Neuronal stem cell (in vitro differentiated cells): Measurements from ENCODE around the gene BCAS3.

Experiments used
- DNase-seq: peaks from one replicate; pipeline ENCODE4 v3.0.0-alpha.2; 2013; ENCODE audit warnings: low spot score
- H2AFZ ChIP-seq: one replicate; pipeline ENCODE4 v1.6.1; 2013; ENCODE audit warnings: mild to moderate bottlenecking, low read length, inconsistent platforms
- H2AK5ac ChIP-seq: 2 replicates; pipeline ENCODE4 v1.6.1; 2013; ENCODE audit warnings: low read depth, mild to moderate bottlenecking, inconsistent platforms, low read length, moderate library complexity, mixed read lengths
- H2BK120ac ChIP-seq: 2 replicates; pipeline ENCODE4 v1.6.1; 2013; ENCODE audit warnings: low read depth, mild to moderate bottlenecking, inconsistent platforms, low read length, moderate library complexity, mixed read lengths
- H2BK12ac ChIP-seq: one replicate; pipeline ENCODE4 v1.6.1; 2013; ENCODE audit warnings: low read length, inconsistent platforms
- H2BK15ac ChIP-seq: 2 replicates; pipeline ENCODE4 v1.6.1; 2013; ENCODE audit warnings: mild to moderate bottlenecking, low read length, inconsistent platforms, mixed read lengths
- H2BK5ac ChIP-seq: one replicate; pipeline ENCODE4 v1.6.1; 2013; ENCODE audit warnings: inconsistent platforms, mild to moderate bottlenecking, low read length, moderate library complexity
- H3K14ac ChIP-seq: one replicate; pipeline ENCODE4 v1.6.1; 2013; ENCODE audit warnings: low read length, inconsistent platforms
- H3K18ac ChIP-seq: 2 replicates; pipeline ENCODE4 v1.6.1; 2013; ENCODE audit warnings: low read length, inconsistent platforms
- H3K23ac ChIP-seq: 2 replicates; pipeline ENCODE4 v1.6.1; 2013; ENCODE audit warnings: low read depth, mild to moderate bottlenecking, mixed read lengths, low read length, inconsistent platforms; ENCODE audit not compliant: poor library complexity
- H3K27ac ChIP-seq: replicated peaks from 3 replicates; pipeline ENCODE4 v1.5.1; 2013; ENCODE audit warnings: low read length, inconsistent platforms
- H3K27me3 ChIP-seq, 3 experiments: 2 replicates each; pipeline ENCODE4 v1.6.1; 2013; ENCODE audit warnings: low read length in 3 of 3, mild to moderate bottlenecking in 2 of 3, inconsistent platforms in 1 of 3, low read depth in 1 of 3, mixed read lengths in 1 of 3, moderate library complexity in 1 of 3; ENCODE audit not compliant: control insufficient read depth in 3 of 3, insufficient read depth in 3 of 3
- H3K36me3 ChIP-seq, 2 donors: replicated peaks in 1 of 2; 2 replicates each; pipeline ENCODE4 v1.6.1; 2013; ENCODE audit warnings: low read length in 2 of 2; ENCODE audit not compliant: control insufficient read depth in 2 of 2, insufficient read depth in 2 of 2
- H3K4ac ChIP-seq: 2 replicates; pipeline ENCODE4 v1.6.1; 2013; ENCODE audit warnings: inconsistent platforms, mild to moderate bottlenecking, low read length, moderate library complexity
- H3K4me1 ChIP-seq, 2 donors: 1 replicate in 1 of 2; 2 replicates in 1 of 2; pipeline ENCODE4 v1.6.1; 2013; ENCODE audit warnings: low read length in 2 of 2, low read depth in 1 of 2; ENCODE audit not compliant: control insufficient read depth in 2 of 2, insufficient read depth in 1 of 2
- H3K4me2 ChIP-seq: one replicate; pipeline ENCODE4 v1.6.1; 2013; ENCODE audit warnings: mild to moderate bottlenecking, low read length, inconsistent platforms; ENCODE audit not compliant: insufficient read depth, poor library complexity, severe bottlenecking
- H3K4me3 ChIP-seq, 2 donors: 2 replicates each; pipeline ENCODE4 v1.5.1; 2013; ENCODE audit warnings: low read length in 2 of 2, mild to moderate bottlenecking in 2 of 2, inconsistent platforms in 1 of 2, moderate library complexity in 1 of 2
- H3K79me1 ChIP-seq: one replicate; pipeline ENCODE4 v1.6.1; 2013; ENCODE audit warnings: low read depth, mild to moderate bottlenecking, inconsistent platforms, low read length, moderate library complexity
- H3K9ac ChIP-seq: one replicate; pipeline ENCODE4 v1.6.1; 2013; ENCODE audit warnings: mild to moderate bottlenecking, low read depth, low read length, inconsistent platforms; ENCODE audit not compliant: poor library complexity
- H3K9me3 ChIP-seq, 2 donors: replicated peaks in 1 of 2; 2 replicates each; pipeline versions ENCODE3 to v1.6.1; 2013; ENCODE audit warnings: low read length in 2 of 2, mild to moderate bottlenecking in 2 of 2, inconsistent platforms in 1 of 2, low read depth in 1 of 2, mixed read lengths in 1 of 2, moderate library complexity in 1 of 2; ENCODE audit not compliant: control insufficient read depth in 2 of 2, insufficient read depth in 1 of 2
- H4K8ac ChIP-seq: one replicate; pipeline ENCODE4 v1.6.1; 2013; ENCODE audit warnings: low read depth, mild to moderate bottlenecking, inconsistent platforms, low read length, moderate library complexity
- H4K91ac ChIP-seq: one replicate; pipeline ENCODE4 v1.6.1; 2013; ENCODE audit warnings: low read length, low read depth, mild to moderate bottlenecking, inconsistent platforms; ENCODE audit not compliant: poor library complexity
- WGBS, 2 donors: extraction: QIAGEN DNeasy Blood & Tissue Kit; methylation state at CpG; one replicate each; pipeline ENCODE4 v1.1.7; 2013; ENCODE audit warnings: missing lambda C conversion rate in 2 of 2, mixed read lengths in 1 of 2; ENCODE audit not compliant: insufficient read length in 2 of 2, insufficient replicate concordance in 1 of 2; ENCODE audit errors: extremely low coverage in 2 of 2; 5-methylcytosine and 5-hydroxymethylcytosine counted together

The BCAS3 gene

DNA sequence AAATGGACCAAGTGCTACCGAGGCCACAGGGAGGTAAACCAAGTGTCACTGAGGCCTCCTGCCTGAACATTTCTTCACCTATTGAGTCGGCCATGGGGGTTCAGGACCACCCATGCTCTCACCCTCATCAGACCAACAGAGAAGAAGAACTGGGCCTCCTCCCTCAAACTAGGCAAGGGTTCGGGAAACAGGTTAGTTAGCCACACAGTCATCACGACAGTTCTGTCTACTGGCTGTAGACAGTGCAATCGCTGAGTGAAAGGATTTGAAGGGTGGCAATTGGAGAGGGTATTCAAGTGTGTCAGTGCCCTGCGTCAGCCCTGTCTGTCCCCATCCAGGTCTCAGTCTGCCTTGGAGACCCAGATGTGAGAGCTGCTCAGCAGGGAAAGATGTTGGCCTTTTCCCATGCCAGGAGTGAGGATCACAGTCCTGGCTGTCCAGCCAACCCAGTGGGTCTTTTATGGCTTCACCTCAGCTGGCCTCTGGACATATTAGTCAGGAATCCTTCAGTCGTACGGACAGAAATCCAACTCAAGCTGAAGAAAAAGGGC lies 741.9 kb downstream of the BCAS3 start:
- no CpG with 5 or more reads among the region's 8 CpGs for WGBS, 2 donors
- no peak overlapping the region for H3K14ac ChIP-seq

DNA sequence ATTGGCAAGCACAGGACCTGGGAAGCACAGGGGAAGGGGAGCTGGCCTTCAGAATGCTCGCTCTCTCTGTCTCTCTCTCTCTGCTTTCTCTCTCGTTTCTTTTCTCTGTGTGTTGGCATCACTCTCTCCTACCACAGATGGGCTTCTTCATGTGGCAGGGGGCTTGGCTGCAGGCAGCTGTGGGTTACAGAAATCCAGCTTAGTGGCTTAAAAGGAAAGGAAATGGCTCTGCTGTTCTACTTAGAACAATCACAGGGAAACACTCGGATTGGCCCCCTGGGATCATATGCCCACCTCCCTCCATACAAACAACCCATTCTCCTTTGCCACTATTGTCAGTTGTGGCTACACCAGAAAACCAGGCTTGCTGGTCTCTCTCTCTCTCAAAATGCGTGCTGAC lies 742.4 kb downstream of the BCAS3 start:
- no CpG with 5 or more reads among the region's 4 CpGs for WGBS, 2 donors

More for the DNA sequence above, 741.9 kb downstream of the BCAS3 start:
- peaks cover 0 to 7% of the 10 kb centered on the region in 2 donors for H3K4me1 ChIP-seq
- H4K91ac ChIP-seq: no peak overlapping the region
- no peak overlapping the region for H2AK5ac ChIP-seq
- H3K27ac ChIP-seq: no peak overlapping the region
- no peak overlapping the region for H3K18ac ChIP-seq
- no peak overlapping the region for H2BK120ac ChIP-seq
- no peak overlapping the region for H3K4me3 ChIP-seq
- H2BK5ac ChIP-seq: no peak overlapping the region
- H3K9ac ChIP-seq: no peak overlapping the region
- peaks cover 0 to 10% of the 10 kb centered on the region in 2 donors for H3K9me3 ChIP-seq
- no peak overlapping the region for H4K8ac ChIP-seq
- peaks cover 0 to 30% (median 4%) of the 10 kb centered on the region in 3 experiments for H3K27me3 ChIP-seq
- H2BK12ac ChIP-seq: no peak overlapping the region
- H3K4me2 ChIP-seq: no peak overlapping the region
- H3K79me1 ChIP-seq: no peaks in the 10 kb centered on the region
- no peak overlapping the region for H2BK15ac ChIP-seq
- no peak overlapping the region for H2AFZ ChIP-seq
- DNase-seq: no peak
- H3K36me3 ChIP-seq: no peaks in the 10 kb centered on the region
- H3K4ac ChIP-seq: no peak overlapping the region
- H3K23ac ChIP-seq: no peak overlapping the region

GRCh38 chr17:61420745-61421398 lies 743.2 kb downstream of the BCAS3 start:
- Histone ChIP-seq H3K9ac (no peak overlapping the region), H2BK15ac (no peak overlapping the region), H3K4ac (no peak overlapping the region), H3K14ac (no peak overlapping the region), H3K27me3 (peaks cover 0 to 30% (median 4%) of the 10 kb centered on the region in 3 experiments), H3K18ac (no peak overlapping the region), H2AFZ (no peak overlapping the region), H3K9me3 (peaks cover 0 to under 1% of the 10 kb centered on the region in 2 donors), H4K91ac (no peak overlapping the region), H2BK12ac (no peak overlapping the region), H3K4me2 (no peak overlapping the region), H3K4me3 (no peak overlapping the region), H3K36me3 (no peaks in the 10 kb centered on the region), H4K8ac (no peak overlapping the region), H2AK5ac (no peak overlapping the region), H3K23ac (no peak overlapping the region), H3K79me1 (no peaks in the 10 kb centered on the region), H2BK120ac (no peak overlapping the region), H2BK5ac (no peak overlapping the region), H3K27ac (no peak overlapping the region), H3K4me1 (peaks cover 0 to 7% of the 10 kb centered on the region in 2 donors)
- no peak for DNase-seq
- no CpG with 5 or more reads among the region's 4 CpGs for WGBS, 2 donors

More for the DNA sequence above, 742.4 kb downstream of the BCAS3 start:
- H2BK15ac ChIP-seq: no peak overlapping the region
- H4K8ac ChIP-seq: no peak overlapping the region
- no peak overlapping the region for H3K4ac ChIP-seq
- no peak overlapping the region for H3K14ac ChIP-seq
- H3K79me1 ChIP-seq: no peaks in the 10 kb centered on the region
- H4K91ac ChIP-seq: no peak overlapping the region
- H3K4me1 ChIP-seq: peaks cover 0 to 7% of the 10 kb centered on the region in 2 donors
- H3K9ac ChIP-seq: no peak overlapping the region
- no peak for DNase-seq
- H3K4me3 ChIP-seq: no peak overlapping the region
- no peak overlapping the region for H2AFZ ChIP-seq
- peaks cover 0 to 5% of the 10 kb centered on the region in 2 donors for H3K9me3 ChIP-seq
- no peak overlapping the region for H3K18ac ChIP-seq
- no peak overlapping the region for H2BK120ac ChIP-seq
- no peak overlapping the region for H3K23ac ChIP-seq
- no peak overlapping the region for H2BK12ac ChIP-seq
- no peak overlapping the region for H2AK5ac ChIP-seq
- H3K27ac ChIP-seq: no peak overlapping the region
- no peaks in the 10 kb centered on the region for H3K36me3 ChIP-seq
- H3K4me2 ChIP-seq: no peak overlapping the region
- H2BK5ac ChIP-seq: no peak overlapping the region
- H3K27me3 ChIP-seq: peaks cover 0 to 30% (median 4%) of the 10 kb centered on the region in 3 experiments

- no peaks in the 10 kb centered on the region for H3K36me3 ChIP-seq
- H3K18ac ChIP-seq: no peak overlapping the region
- H4K91ac ChIP-seq: no peak overlapping the region
- no peak overlapping the region for H2BK12ac ChIP-seq
- no peak overlapping the region for H3K14ac ChIP-seq
- no peak overlapping the region for H3K4ac ChIP-seq
- no peak overlapping the region for H3K9ac ChIP-seq
- H3K4me2 ChIP-seq: no peak overlapping the region
- no peak for DNase-seq
- no peak overlapping the region for H2BK15ac ChIP-seq
- H3K9me3 ChIP-seq: no peaks in the 10 kb centered on the region
- H3K79me1 ChIP-seq: no peaks in the 10 kb centered on the region
- no peak overlapping the region for H3K4me3 ChIP-seq
- H2AK5ac ChIP-seq: no peak overlapping the region
- peaks cover 0 to 4% of the 10 kb centered on the region in 2 donors for H3K4me1 ChIP-seq
- WGBS, 2 donors: no CpG with 5 or more reads among the region's 4 CpGs
- H3K27ac ChIP-seq: no peak overlapping the region
- no peak overlapping the region for H3K23ac ChIP-seq
- no peak overlapping the region for H2AFZ ChIP-seq
- H2BK120ac ChIP-seq: no peak overlapping the region
- peaks cover 0 to 30% (median 0%) of the 10 kb centered on the region in 3 experiments for H3K27me3 ChIP-seq
- H2BK5ac ChIP-seq: no peak overlapping the region
- no peak overlapping the region for H4K8ac ChIP-seq
Observed at GRCh38 chr17:61421460-61421859, 743.8 kb downstream of the BCAS3 start.
